LNCaP clone FGC (cell line): Measurements from ENCODE around the gene BICD2.

ENCODE experiments used
- DNase-seq: peaks from one replicate; pipeline ENCODE4 v3.0.0-alpha.2; 2011; ENCODE audit warnings: low read depth
- H3K4me3 ChIP-seq: 2 replicates; pipeline ENCODE4 v1.5.1; 2011; ENCODE audit warnings: mild to moderate bottlenecking, low read depth, low read length, control low read depth
- CTCF ChIP-seq: IDR thresholded peaks from 2 replicates; pipeline ENCODE4 v1.5.1; 2012; ENCODE audit warnings: mild to moderate bottlenecking; ENCODE audit not compliant: control insufficient read depth, insufficient read depth; ENCODE audit errors: extremely low read depth

Gene BICD2

GRCh38 chr9:92723801-92724323 lies 40.8 kb downstream of the BICD2 start:
- no peak for DNase-seq
- no peak overlapping the region for H3K4me3 ChIP-seq
- no peak for TF ChIP-seq CTCF

- TF ChIP-seq CTCF = no peak
- DNase-seq = no peak
Observed at GRCh38 chr9:92723299-92723625, 41.4 kb downstream of the BICD2 start.

GRCh38 chr9:92722386-92723298 lies 42.0 kb downstream of the BICD2 start:
- TF ChIP-seq CTCF = no peak
- no peak for DNase-seq
- no peak overlapping the region for H3K4me3 ChIP-seq

More at GRCh38 chr9:92723299-92723625, 41.4 kb downstream of the BICD2 start:
- H3K4me3 ChIP-seq = no peak overlapping the region

- no peak for TF ChIP-seq CTCF
- H3K4me3 ChIP-seq = no peak overlapping the region
- DNase-seq = no peak
Observed at GRCh38 chr9:92721548-92721947, 43.1 kb downstream of the BICD2 start.

- H3K4me3 ChIP-seq = no peak overlapping the region
- no peak for TF ChIP-seq CTCF
- no peak for DNase-seq
Observed at GRCh38 chr9:92720807-92721535, 43.7 kb downstream of the BICD2 start.

GRCh38 chr9:92720209-92720765 lies 44.3 kb downstream of the BICD2 start:
- no peak overlapping the region for H3K4me3 ChIP-seq
- TF ChIP-seq CTCF = no peak
- DNase-seq = no peak
